RWPE2 (cell line): ENCODE data around the gene OLA1.

Experiments
- ATAC-seq: fragments of 200-7000 bp; cut with Tn5 transposase; 3 replicates; pipeline ENCODE4 v1.9.1; 2021; ENCODE audit warnings: low read depth
- DNase-seq: peaks from one replicate; pipeline ENCODE4 v3.0.0-alpha.2; 2020; ENCODE audit warnings: low spot score
- H3K27ac ChIP-seq: fragments of 450-650 bp; 2 replicates; pipeline ENCODE4 v1.5.1; 2017; ENCODE audit warnings: mild to moderate bottlenecking; ENCODE audit not compliant: poor library complexity, severe bottlenecking
- H3K27me3 ChIP-seq: fragments of 250-450 bp; sonication (Bioruptor Pico); 2 replicates; pipeline ENCODE4 v1.5.1; 2021; ENCODE audit warnings: mild to moderate bottlenecking, moderate library complexity; ENCODE audit not compliant: insufficient read depth, poor library complexity, severe bottlenecking
- H3K36me3 ChIP-seq: fragments of 250-450 bp; sonication (Bioruptor Pico); 2 replicates; pipeline ENCODE4 v1.5.1; 2020; ENCODE audit warnings: low read depth, mild to moderate bottlenecking, moderate library complexity
- H3K4me1 ChIP-seq: fragments of 250-450 bp; sonication (Bioruptor Pico); 2 replicates; pipeline ENCODE4 v1.5.1; 2021; ENCODE audit warnings: mild to moderate bottlenecking, moderate library complexity; ENCODE audit not compliant: insufficient read depth, poor library complexity, severe bottlenecking
- H3K4me3 ChIP-seq: fragments of 250-450 bp; sonication (Bioruptor Pico); 2 replicates; pipeline ENCODE4 v1.5.1; 2021; ENCODE audit warnings: mild to moderate bottlenecking, moderate library complexity; ENCODE audit not compliant: severe bottlenecking
- H3K9me3 ChIP-seq: fragments of 250-450 bp; sonication (Bioruptor Pico); 2 replicates; pipeline ENCODE4 v1.5.1; 2021; ENCODE audit warnings: mild to moderate bottlenecking, moderate library complexity; ENCODE audit not compliant: severe bottlenecking
- TF ChIP-seq, protein P1 (sequence below): fragments of 450-650 bp; IDR thresholded peaks from one replicate; pipeline ENCODE4 v1.5.1; 2017; ENCODE audit warnings: mild to moderate bottlenecking, moderate library complexity; ENCODE audit not compliant: poor library complexity, severe bottlenecking

Gene OLA1

DNA sequence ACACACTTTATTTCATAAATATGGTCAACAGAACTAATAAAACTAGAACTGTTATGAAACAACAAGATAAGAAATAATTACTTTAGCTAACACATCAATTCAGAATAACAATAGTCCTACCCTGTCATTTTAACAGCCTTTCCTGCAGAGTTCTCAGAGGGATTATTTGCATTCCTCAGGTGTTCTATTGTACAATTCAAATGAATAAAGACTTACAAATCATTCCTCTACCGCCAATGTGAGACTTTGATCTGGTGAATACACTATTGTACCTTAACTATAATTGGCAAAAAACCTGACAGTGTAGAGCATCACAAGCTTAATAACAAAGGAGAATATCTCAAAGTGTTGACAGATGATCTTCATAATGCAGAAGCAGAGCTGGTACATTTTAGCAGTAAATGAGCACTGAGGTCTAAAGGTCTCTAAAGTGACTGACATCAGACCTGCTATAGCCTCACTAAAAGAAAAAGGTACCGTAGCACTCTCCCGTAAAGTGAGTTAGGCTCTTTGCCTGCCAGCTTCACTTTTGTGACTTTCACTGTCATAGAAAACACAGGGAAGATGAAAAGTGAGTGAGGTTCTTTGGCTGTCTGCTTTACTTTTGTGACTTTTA is 164.4 kb downstream of the OLA1 start:
- TF ChIP-seq, protein P1, sequence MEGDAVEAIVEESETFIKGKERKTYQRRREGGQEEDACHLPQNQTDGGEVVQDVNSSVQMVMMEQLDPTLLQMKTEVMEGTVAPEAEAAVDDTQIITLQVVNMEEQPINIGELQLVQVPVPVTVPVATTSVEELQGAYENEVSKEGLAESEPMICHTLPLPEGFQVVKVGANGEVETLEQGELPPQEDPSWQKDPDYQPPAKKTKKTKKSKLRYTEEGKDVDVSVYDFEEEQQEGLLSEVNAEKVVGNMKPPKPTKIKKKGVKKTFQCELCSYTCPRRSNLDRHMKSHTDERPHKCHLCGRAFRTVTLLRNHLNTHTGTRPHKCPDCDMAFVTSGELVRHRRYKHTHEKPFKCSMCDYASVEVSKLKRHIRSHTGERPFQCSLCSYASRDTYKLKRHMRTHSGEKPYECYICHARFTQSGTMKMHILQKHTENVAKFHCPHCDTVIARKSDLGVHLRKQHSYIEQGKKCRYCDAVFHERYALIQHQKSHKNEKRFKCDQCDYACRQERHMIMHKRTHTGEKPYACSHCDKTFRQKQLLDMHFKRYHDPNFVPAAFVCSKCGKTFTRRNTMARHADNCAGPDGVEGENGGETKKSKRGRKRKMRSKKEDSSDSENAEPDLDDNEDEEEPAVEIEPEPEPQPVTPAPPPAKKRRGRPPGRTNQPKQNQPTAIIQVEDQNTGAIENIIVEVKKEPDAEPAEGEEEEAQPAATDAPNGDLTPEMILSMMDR: no peak
- no peak for ATAC-seq
- Histone ChIP-seq H3K9me3 (no peaks in the 10 kb centered on the region), H3K27ac (no peak overlapping the region), H3K4me3 (no peak overlapping the region), H3K27me3 (no peaks in the 10 kb centered on the region), H3K4me1 (no peaks in the 10 kb centered on the region), H3K36me3 (peaks cover 20% of the 10 kb centered on the region)
- no peak for DNase-seq

- H3K27ac ChIP-seq: no peak overlapping the region
- no peak overlapping the region for H3K4me3 ChIP-seq
- H3K27me3 ChIP-seq: no peaks in the 10 kb centered on the region
- TF ChIP-seq, protein P1: no peak
- no peaks in the 10 kb centered on the region for H3K4me1 ChIP-seq
- no peak for ATAC-seq
- H3K36me3 ChIP-seq: peaks cover 35% of the 10 kb centered on the region
- no peaks in the 10 kb centered on the region for H3K9me3 ChIP-seq
- DNase-seq: no peak
Measured at GRCh38 chr2:174080672-174081121, 167.6 kb downstream of the OLA1 start.

GRCh38 chr2:174078275-174078674 is 170.1 kb downstream of the OLA1 start:
- Histone ChIP-seq H3K27ac (no peak overlapping the region), H3K36me3 (peaks cover 46% of the 10 kb centered on the region), H3K27me3 (no peaks in the 10 kb centered on the region), H3K9me3 (no peaks in the 10 kb centered on the region), H3K4me3 (no peak overlapping the region), H3K4me1 (no peaks in the 10 kb centered on the region)
- ATAC-seq: no peak
- TF ChIP-seq, protein P1: peak; percentile 71
- no peak for DNase-seq

DNA sequence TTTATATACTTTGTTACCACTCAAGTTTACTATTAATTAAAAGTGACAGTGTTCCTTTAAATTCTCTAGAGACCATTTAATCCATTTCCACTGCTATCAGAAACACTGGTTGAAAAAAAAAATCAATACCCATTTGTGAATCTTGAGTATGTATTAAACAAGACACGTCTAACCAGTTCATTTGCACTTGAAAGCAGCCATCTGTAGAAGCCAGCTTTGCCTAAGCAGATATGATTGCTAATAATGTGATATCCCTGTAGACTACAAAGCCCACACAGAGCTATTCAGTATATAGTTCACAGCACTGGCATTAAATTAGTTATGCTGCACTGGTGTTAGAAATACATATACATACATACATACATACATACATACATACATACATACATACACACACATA is 171.4 kb downstream of the OLA1 start:
- TF ChIP-seq, protein P1: no peak
- H3K27ac ChIP-seq: no peak overlapping the region
- H3K4me1 ChIP-seq: no peaks in the 10 kb centered on the region
- no peaks in the 10 kb centered on the region for H3K9me3 ChIP-seq
- no peak for ATAC-seq
- DNase-seq: no peak
- peaks cover 46% of the 10 kb centered on the region for H3K36me3 ChIP-seq
- no peaks in the 10 kb centered on the region for H3K27me3 ChIP-seq
- no peak overlapping the region for H3K4me3 ChIP-seq

GRCh38 chr2:174076040-174076439 is 172.3 kb downstream of the OLA1 start:
- TF ChIP-seq, protein P1: no peak
- Histone ChIP-seq H3K9me3 (no peaks in the 10 kb centered on the region), H3K27ac (no peak overlapping the region), H3K36me3 (peaks cover 39% of the 10 kb centered on the region), H3K4me3 (no peak overlapping the region), H3K4me1 (no peaks in the 10 kb centered on the region), H3K27me3 (no peaks in the 10 kb centered on the region)
- ATAC-seq: 0 out of 3 replicates have a peak, but pooled peaks have one; percentile 29
- DNase-seq: no peak
